Left ventricle myocardium inferior (tissue), 1 donor: ENCODE data around the gene ZCCHC7. TPM values are rescaled to one million over a fixed set of nuclear protein-coding genes. Genes with fewer than 3 reads are reported as not detected.

Experiments
- DNase-seq: peaks from one replicate; pipeline ENCODE4 v3.0.0-alpha.2; 2020
- H3K27ac ChIP-seq: fragments of 200-600 bp; replicated peaks from 2 replicates; pipeline ENCODE4 v1.8.0; 2021
- H3K27me3 ChIP-seq: fragments of 200-600 bp; 2 replicates; pipeline ENCODE4 v1.8.0; 2021; ENCODE audit warnings: low read depth
- H3K36me3 ChIP-seq: fragments of 200-600 bp; 2 replicates; pipeline ENCODE4 v1.8.0; 2021
- H3K4me1 ChIP-seq: fragments of 200-600 bp; 2 replicates; pipeline ENCODE4 v1.8.0; 2021
- H3K4me3 ChIP-seq: fragments of 200-600 bp; 2 replicates; pipeline ENCODE4 v1.8.0; 2021; ENCODE audit warnings: mild to moderate bottlenecking, moderate library complexity
- H3K9me3 ChIP-seq: fragments of 200-600 bp; replicated peaks from 2 replicates; pipeline ENCODE4 v1.8.0; 2021
- CTCF ChIP-seq: fragments of 200-600 bp; IDR thresholded peaks from 2 replicates; pipeline ENCODE4 v1.8.0; 2021; ENCODE audit warnings: antibody characterized with exemption, mild to moderate bottlenecking, borderline replicate concordance
- intact Hi-C: fragments of 100-400 bp; cut with micrococcal nuclease; formaldehyde crosslinking; loops from one replicate; pipeline ENCODE4 v1.11.0; 2022
- total RNA-seq: library from RNA; stranded (reverse); fragmentation: NEBNext Ultra II Directional; extraction: Animal tissue kit (Norgen Biotek cat#: 25700); gene quantifications from one replicate; pipeline ENCODE4 v1.2.1, GENCODE V29; 2021
- donor health status: DM: no; HTN: yes; CAD: no; lungs with severe emphysema.

The ZCCHC7 gene
- total RNA-seq, 1 donor from 2014 or later, result 8.1 TPM

- Histone ChIP-seq H3K4me3 (no peak overlapping the region), H3K36me3 (no peaks in the 10 kb centered on the region), H3K27ac (no peak overlapping the region), H3K4me1 (peaks cover 2% of the 10 kb centered on the region), H3K27me3 (no peaks in the 10 kb centered on the region), H3K9me3 (no peaks in the 10 kb centered on the region)
- intact Hi-C loops, result no loop called here
- no peak for TF ChIP-seq CTCF
- no peak for DNase-seq
Measured at GRCh38 chr9:37174247-37174646, 53.9 kb downstream of the ZCCHC7 start.

- no peaks in the 10 kb centered on the region for H3K9me3 ChIP-seq
- no peaks in the 10 kb centered on the region for H3K36me3 ChIP-seq
- H3K27ac ChIP-seq, result no peak overlapping the region
- TF ChIP-seq CTCF, result no peak
- intact Hi-C loops, result no loop called here
- no peak for DNase-seq
- no peaks in the 10 kb centered on the region for H3K27me3 ChIP-seq
- no peak overlapping the region for H3K4me3 ChIP-seq
- no peaks in the 10 kb centered on the region for H3K4me1 ChIP-seq
Measured at GRCh38 chr9:37178742-37179141, 58.4 kb downstream of the ZCCHC7 start.

- DNase-seq, result no peak
- Histone ChIP-seq H3K36me3 (no peaks in the 10 kb centered on the region), H3K9me3 (no peaks in the 10 kb centered on the region), H3K27ac (no peak overlapping the region), H3K27me3 (no peaks in the 10 kb centered on the region), H3K4me3 (no peak overlapping the region), H3K4me1 (no peaks in the 10 kb centered on the region)
- intact Hi-C loops, result no loop called here
- TF ChIP-seq CTCF, result no peak
Measured at GRCh38 chr9:37179576-37179975, 59.2 kb downstream of the ZCCHC7 start.

- Histone ChIP-seq H3K4me1 (no peaks in the 10 kb centered on the region), H3K9me3 (no peaks in the 10 kb centered on the region), H3K36me3 (no peaks in the 10 kb centered on the region), H3K4me3 (no peak overlapping the region), H3K27me3 (no peaks in the 10 kb centered on the region), H3K27ac (no peak overlapping the region)
- no peak for TF ChIP-seq CTCF
- DNase-seq, result no peak
- intact Hi-C loops, result loop anchor here (10.0 kb wide), 1 partner anchor 65 kb away; no protein-coding TSS in a partner anchor
Measured at GRCh38 chr9:37180138-37180537, 59.8 kb downstream of the ZCCHC7 start.

GRCh38 chr9:37182718-37183117 lies 62.3 kb downstream of the ZCCHC7 start:
- H3K9me3 ChIP-seq, result no peaks in the 10 kb centered on the region
- no peaks in the 10 kb centered on the region for H3K36me3 ChIP-seq
- intact Hi-C loops, result loop anchor here (10.0 kb wide), 1 partner anchor 62 kb away; no protein-coding TSS in a partner anchor
- DNase-seq, result no peak
- H3K27me3 ChIP-seq, result no peaks in the 10 kb centered on the region
- TF ChIP-seq CTCF, result no peak
- H3K27ac ChIP-seq, result no peak overlapping the region
- H3K4me1 ChIP-seq, result no peaks in the 10 kb centered on the region
- no peak overlapping the region for H3K4me3 ChIP-seq
